ENCODE measurements around the gene UBE2V1.

DNA sequence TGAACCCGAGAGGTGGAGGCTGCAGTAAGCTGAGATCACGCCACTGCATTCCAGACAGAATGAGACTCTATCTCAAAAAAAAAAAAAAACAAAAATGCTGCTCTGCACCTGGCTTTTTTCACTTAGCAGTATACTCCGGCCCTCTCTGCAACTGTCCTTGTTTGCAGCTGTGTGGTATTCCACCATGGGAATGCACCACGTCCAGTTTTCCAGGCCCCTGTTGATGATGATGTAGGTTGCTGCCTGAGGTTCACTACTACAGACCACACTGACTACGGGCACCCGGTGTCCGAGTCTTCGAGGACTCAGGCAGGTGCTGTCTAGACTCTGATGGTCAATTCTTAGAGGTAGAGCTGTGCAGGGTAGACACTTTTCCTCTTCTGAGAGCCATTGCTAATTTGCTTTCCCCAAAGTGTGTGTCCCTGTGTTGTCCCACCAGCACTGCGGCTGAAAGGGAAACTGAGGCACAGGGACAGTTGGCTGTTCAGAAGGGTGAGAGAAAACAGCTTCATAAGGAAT is 56.5 kb downstream of the UBE2V1 start:
- TF ChIP-seq, protein P1, sequence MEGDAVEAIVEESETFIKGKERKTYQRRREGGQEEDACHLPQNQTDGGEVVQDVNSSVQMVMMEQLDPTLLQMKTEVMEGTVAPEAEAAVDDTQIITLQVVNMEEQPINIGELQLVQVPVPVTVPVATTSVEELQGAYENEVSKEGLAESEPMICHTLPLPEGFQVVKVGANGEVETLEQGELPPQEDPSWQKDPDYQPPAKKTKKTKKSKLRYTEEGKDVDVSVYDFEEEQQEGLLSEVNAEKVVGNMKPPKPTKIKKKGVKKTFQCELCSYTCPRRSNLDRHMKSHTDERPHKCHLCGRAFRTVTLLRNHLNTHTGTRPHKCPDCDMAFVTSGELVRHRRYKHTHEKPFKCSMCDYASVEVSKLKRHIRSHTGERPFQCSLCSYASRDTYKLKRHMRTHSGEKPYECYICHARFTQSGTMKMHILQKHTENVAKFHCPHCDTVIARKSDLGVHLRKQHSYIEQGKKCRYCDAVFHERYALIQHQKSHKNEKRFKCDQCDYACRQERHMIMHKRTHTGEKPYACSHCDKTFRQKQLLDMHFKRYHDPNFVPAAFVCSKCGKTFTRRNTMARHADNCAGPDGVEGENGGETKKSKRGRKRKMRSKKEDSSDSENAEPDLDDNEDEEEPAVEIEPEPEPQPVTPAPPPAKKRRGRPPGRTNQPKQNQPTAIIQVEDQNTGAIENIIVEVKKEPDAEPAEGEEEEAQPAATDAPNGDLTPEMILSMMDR (IDR thresholded peaks at IDR 0.05): no peak
- no peak for TF ChIP-seq POLR2AphosphoS5 (IDR thresholded peaks at IDR 0.05)
